Cerebellar cortex (tissue), 1 donor: ENCODE data around the gene BARHL1.

Experiments used
- DNase-seq: peaks from one replicate; pipeline ENCODE4 v3.0.0-alpha.2; 2015; ENCODE audit warnings: low spot score

The BARHL1 gene

GRCh38 chr9:132615774-132616173 lies 33.4 kb downstream of the BARHL1 start:
- DNase-seq, result no peak

GRCh38 chr9:132616725-132617124 lies 34.3 kb downstream of the BARHL1 start:
- DNase-seq, result no peak

- no peak for DNase-seq
These were observed 39.8 kb downstream of the BARHL1 start for GRCh38 chr9:132622159-132622558.

GRCh38 chr9:132626285-132626684 lies 43.9 kb downstream of the BARHL1 start:
- DNase-seq, result no peak

DNA sequence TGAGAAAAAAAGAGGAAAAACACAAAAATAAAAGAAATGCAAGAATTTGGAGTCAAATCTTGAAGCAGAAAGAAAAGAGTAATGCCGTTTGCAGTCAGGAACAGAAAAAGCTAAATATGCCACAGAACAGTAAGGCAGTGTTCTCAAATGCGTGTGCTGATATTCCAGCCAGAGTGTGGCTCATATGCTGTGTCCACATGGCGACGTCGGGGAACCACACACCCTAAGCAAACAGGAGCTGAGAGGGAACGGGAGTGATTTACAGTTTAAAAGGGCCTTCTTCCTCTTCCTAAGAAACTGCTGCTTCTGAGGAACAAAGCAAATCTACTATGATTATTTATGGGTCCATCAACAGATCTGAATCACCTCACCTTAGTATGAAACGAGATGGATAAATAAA lies 44.7 kb downstream of the BARHL1 start:
- DNase-seq, result no peak

GRCh38 chr9:132627594-132627993 lies 45.2 kb downstream of the BARHL1 start:
- no peak for DNase-seq

DNA sequence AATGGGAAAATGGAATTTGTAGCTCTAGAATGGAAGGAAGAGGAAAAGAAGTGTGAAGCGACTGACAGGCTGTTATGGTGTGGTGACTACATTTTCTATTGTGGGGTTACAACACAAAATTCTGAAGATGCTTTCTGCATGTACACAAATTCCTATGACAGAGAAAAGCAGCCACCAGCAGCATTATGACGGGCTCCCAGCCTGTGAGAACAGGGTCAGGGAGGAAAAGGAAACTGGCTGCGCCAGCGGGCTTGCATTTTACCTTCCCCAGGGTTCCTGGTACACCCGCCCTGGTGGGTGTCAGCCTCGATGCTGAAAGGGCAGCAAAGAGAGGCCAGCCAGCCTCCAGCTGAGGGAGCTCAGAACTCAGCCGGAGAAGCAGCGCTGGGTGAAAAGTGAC lies 46.3 kb downstream of the BARHL1 start:
- no peak for DNase-seq

DNA sequence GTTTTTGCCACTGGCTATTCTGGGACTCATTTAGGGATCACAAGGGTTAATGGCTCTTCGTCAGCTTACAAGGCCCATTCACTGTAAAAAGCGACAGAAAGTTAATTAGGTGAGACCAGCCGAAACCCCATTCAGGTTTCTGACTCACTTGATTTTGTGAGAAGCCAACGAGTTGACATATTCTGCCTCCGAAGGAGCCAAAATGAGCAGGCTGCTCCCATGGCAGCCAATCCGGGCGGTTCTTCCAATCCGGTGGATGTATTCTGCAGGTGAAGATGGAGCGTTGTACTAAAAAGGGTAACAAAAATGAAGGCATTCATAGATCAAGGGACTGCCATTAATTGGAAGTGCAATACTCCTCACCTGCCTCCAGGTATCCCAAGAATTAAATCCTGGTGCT lies 47.7 kb downstream of the BARHL1 start:
- DNase-seq, result peak; percentile 62

GRCh38 chr9:132630811-132631210 lies 48.4 kb downstream of the BARHL1 start:
- no peak for DNase-seq

DNA sequence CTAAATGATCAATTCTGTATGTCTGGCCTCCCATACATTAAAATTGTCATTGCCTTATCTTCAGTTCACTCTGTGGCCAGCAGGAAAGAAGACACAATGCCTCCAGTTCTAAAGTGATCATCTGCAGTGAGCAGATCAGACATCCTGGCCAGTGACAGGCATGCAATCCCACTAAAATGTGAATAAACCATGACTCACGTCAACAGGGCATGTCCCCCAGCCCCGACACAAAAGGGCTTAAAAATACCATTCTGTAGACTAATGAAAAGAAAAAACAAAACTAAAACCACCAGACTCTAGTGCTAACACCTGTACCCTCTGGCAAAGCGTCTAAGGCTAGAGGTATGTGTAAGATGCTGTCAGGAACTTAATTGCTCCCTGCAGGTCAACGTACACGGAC lies 48.9 kb downstream of the BARHL1 start:
- DNase-seq, result no peak

DNA sequence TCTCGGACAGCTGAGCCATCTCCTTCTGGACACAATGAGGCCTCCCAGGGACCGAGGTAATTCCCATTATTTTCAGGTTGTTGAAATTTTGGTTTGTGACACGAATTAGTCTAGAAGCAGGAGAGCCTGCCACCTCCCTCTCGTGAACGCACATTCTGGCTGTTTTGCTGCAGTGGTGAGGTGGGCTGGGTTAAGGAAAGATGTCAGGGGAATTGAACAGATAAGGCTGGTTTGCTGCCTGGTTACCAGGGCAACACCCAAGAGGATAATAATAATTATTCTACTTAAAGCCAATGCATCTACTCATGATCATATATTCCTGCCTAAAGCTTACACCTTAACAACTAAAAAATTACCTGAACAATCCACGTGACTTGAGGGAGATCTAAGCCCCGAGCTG lies 49.3 kb downstream of the BARHL1 start:
- no peak for DNase-seq

- no peak for DNase-seq
These were observed 50.2 kb downstream of the BARHL1 start for GRCh38 chr9:132632413-132633129.

- DNase-seq, result no peak
These were observed 51.9 kb downstream of the BARHL1 start for GRCh38 chr9:132634327-132634726.

GRCh38 chr9:132637351-132637750 lies 54.9 kb downstream of the BARHL1 start:
- peak; percentile 92 for DNase-seq

DNA sequence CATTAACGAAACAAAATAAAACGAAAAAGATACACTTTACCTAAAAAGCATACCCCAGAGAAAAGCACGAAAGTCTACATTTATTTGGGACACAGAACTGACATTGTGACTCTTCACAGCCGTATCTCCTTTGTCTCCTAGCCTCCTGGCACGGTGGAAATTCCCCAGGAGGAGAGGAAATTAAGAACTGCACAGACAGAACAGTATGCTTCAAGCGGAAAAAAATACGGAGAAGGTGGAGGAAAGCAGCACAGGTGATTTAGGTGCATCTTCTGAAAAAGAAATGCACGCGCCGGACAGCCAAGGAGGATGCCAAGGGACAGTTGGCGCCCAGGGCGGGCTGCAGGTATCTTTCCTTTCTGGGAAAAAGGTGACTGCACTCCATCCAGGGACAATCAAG lies 55.4 kb downstream of the BARHL1 start:
- peak; percentile 87 for DNase-seq

DNA sequence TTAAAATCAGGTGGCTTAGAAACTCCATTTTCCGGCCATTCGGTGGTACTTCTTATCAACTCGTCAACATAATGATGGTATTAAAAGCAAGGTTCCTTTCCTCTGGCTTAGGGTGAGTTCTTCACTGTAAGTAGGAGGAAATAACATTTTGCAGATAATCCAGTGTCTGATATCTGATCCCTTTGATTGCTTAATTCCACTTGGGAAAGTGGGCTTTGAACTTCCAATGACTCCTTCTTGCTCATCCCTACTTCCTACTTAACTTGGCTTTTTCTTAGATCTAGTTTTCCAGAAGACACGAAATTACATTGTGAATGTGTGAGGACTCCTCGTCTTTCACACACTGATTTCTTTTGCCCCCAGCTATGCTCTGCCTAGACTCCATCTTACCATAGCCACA lies 55.8 kb downstream of the BARHL1 start:
- no peak for DNase-seq

DNA sequence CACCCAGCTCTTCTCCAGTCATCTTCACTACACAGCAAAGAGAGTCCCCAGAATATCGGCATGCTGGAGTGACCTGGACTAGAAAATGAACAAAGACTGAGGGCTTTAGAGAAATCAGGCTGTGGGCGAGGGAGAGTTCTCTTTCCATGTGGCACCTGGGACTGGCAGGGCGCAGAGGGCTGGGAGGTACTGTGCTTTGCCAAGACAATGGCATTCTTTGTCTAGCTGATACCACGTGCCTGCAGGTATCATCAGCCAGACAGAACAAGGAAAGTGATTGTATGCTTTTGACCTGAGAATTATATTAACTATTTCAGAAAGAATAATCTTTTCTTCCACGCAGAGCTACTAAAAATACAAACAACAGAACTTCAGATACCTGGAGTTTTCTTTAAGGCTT lies 56.9 kb downstream of the BARHL1 start:
- DNase-seq, result peak; percentile 49
